OCI-LY1 (cell line): ENCODE data around the gene UGGT1.

ENCODE experiments used
- EZH2 ChIP-seq: fragments of 200-600 bp; sonication (generic), shearing (Covaris generic); IDR thresholded peaks from 2 replicates; pipeline ENCODE4 v1.8.0; 2017; ENCODE audit warnings: borderline replicate concordance, mixed run types, mild to moderate bottlenecking, antibody characterized with exemption, low read length, moderate library complexity, mixed read lengths
- TF ChIP-seq, protein P1 (sequence below): fragments of 200-600 bp; sonication (generic), shearing (Covaris generic); IDR thresholded peaks from 2 replicates; pipeline ENCODE4 v1.5.1; 2017; ENCODE audit warnings: mild to moderate bottlenecking, antibody characterized with exemption, low read length, moderate library complexity, mixed read lengths

- TF ChIP-seq, protein P1, sequence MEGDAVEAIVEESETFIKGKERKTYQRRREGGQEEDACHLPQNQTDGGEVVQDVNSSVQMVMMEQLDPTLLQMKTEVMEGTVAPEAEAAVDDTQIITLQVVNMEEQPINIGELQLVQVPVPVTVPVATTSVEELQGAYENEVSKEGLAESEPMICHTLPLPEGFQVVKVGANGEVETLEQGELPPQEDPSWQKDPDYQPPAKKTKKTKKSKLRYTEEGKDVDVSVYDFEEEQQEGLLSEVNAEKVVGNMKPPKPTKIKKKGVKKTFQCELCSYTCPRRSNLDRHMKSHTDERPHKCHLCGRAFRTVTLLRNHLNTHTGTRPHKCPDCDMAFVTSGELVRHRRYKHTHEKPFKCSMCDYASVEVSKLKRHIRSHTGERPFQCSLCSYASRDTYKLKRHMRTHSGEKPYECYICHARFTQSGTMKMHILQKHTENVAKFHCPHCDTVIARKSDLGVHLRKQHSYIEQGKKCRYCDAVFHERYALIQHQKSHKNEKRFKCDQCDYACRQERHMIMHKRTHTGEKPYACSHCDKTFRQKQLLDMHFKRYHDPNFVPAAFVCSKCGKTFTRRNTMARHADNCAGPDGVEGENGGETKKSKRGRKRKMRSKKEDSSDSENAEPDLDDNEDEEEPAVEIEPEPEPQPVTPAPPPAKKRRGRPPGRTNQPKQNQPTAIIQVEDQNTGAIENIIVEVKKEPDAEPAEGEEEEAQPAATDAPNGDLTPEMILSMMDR, result no peak
- no peak for TF ChIP-seq EZH2
Measured at GRCh38 chr2:128198656-128199055, 107.7 kb downstream of the UGGT1 start.
